ENCODE results near the gene SPACA1.
"Not testable (repeated sequence)": the region's sequence is repeated elsewhere in the genome, so short reads cannot be mapped to it uniquely, and the experiment has no call there.

The SPACA1 gene

GRCh38 chr6:88047510-88048150, at the start of gene SPACA1:
Gene SPACA1 (plus strand): TSS chr6:88047841. CDS start chr6:88047906, 65 bp downstream.
- no peak for DNase-seq

- no peak for DNase-seq
Observed at GRCh38 chr6:88000713-88001112, 46.9 kb upstream of the SPACA1 start.

- DNase-seq, result not testable (repeated sequence)
Observed at GRCh38 chr6:88001279-88001678, 46.4 kb upstream of the SPACA1 start.

- DNase-seq, result no peak
Observed at GRCh38 chr6:88004707-88005106, 42.9 kb upstream of the SPACA1 start.

- no peak for DNase-seq
Observed at GRCh38 chr6:88006557-88006956, 41.1 kb upstream of the SPACA1 start.

- no peak for DNase-seq
Observed at GRCh38 chr6:88008411-88008810, 39.2 kb upstream of the SPACA1 start.

- DNase-seq, result no peak
Observed at GRCh38 chr6:88008831-88009231, 38.8 kb upstream of the SPACA1 start.

- DNase-seq, result no peak
Observed at GRCh38 chr6:88013015-88013414, 34.6 kb upstream of the SPACA1 start.

- no peak for DNase-seq
Observed at GRCh38 chr6:88013554-88013953, 34.1 kb upstream of the SPACA1 start.

GRCh38 chr6:88020439-88020838, 27.2 kb upstream of the SPACA1 start:
- no peak for DNase-seq

- no peak for DNase-seq
Observed at GRCh38 chr6:88024696-88025095, 22.9 kb upstream of the SPACA1 start.

- DNase-seq, result no peak
Observed at GRCh38 chr6:88031550-88031949, 16.1 kb upstream of the SPACA1 start.

- no peak for DNase-seq
Observed at GRCh38 chr6:88044530-88044929, 3.1 kb upstream of the SPACA1 start.

GRCh38 chr6:88045521-88046136, 2.0 kb upstream of the SPACA1 start:
- DNase-seq, result no peak

GRCh38 chr6:88048578-88048977, 937 bp downstream of the SPACA1 start:
- no peak for DNase-seq

GRCh38 chr6:88050140-88050818, 2.6 kb downstream of the SPACA1 start:
- peak; percentile 3 for DNase-seq

- no peak for DNase-seq
Observed at GRCh38 chr6:88059191-88059590, 11.6 kb downstream of the SPACA1 start.

GRCh38 chr6:88062376-88062775, 14.7 kb downstream of the SPACA1 start:
- no peak for DNase-seq

GRCh38 chr6:88072462-88072861, 24.8 kb downstream of the SPACA1 start:
- DNase-seq, result no peak

GRCh38 chr6:88074791-88075190, 27.1 kb downstream of the SPACA1 start:
- DNase-seq, result no peak

- DNase-seq, result no peak
Observed at GRCh38 chr6:88077305-88077704, 29.7 kb downstream of the SPACA1 start.

- no peak for DNase-seq
Observed at GRCh38 chr6:88086792-88087191, 39.2 kb downstream of the SPACA1 start.

GRCh38 chr6:88089708-88090107, 42.1 kb downstream of the SPACA1 start:
- no peak for DNase-seq

- DNase-seq, result no peak
Observed at GRCh38 chr6:88105741-88106340, 58.2 kb downstream of the SPACA1 start.
